Thyroid gland (tissue), 4 donors: ENCODE results near the gene FXYD7.

Experiments
- CTCF ChIP-seq, 6 experiments: fragments of 200-600 bp in 3 of 6; fragments of 450-650 bp in 3 of 6; sonication (generic) in 3 of 6; IDR thresholded peaks; one replicate each; pipeline ENCODE4 v1.5.1; 2016 to 2019; ENCODE audit warnings: antibody characterized with exemption in 6 of 6, mild to moderate bottlenecking in 2 of 6, inconsistent platforms in 1 of 6, moderate library complexity in 1 of 6
- POLR2A ChIP-seq, 2 donors: fragments of 450-650 bp; IDR thresholded peaks; one replicate each; pipeline ENCODE4 v1.6.1; 2017; ENCODE audit warnings: antibody characterized with exemption in 2 of 2, mild to moderate bottlenecking in 2 of 2, moderate library complexity in 1 of 2

GRCh38 chr19:35126624-35126959 is 16.5 kb upstream of the FXYD7 start:
- no peak for TF ChIP-seq CTCF (IDR thresholded peaks at IDR 0.05)
- no peak for TF ChIP-seq POLR2A (IDR thresholded peaks at IDR 0.05)
